Hepatocyte (in vitro differentiated cells): ENCODE results near the gene FLT3LG. TPM values are rescaled to one million over a fixed set of nuclear protein-coding genes. Genes with fewer than 3 reads are reported as not detected.
A peak's percentile ranks its signal among the peaks of the same experiment; 100 is the strongest.

Source experiments
- DNase-seq: peaks from one replicate; pipeline ENCODE4 v3.0.0-alpha.2; 2016; ENCODE audit warnings: low spot score
- H2AFZ ChIP-seq: fragments of 200-600 bp; sonication (generic); 2 replicates; pipeline ENCODE4 v1.6.0; 2016; ENCODE audit warnings: antibody characterized with exemption, mild to moderate bottlenecking
- H3K27ac ChIP-seq: fragments of 200-600 bp; sonication (generic); 2 replicates; pipeline ENCODE4 v1.5.1; 2016; ENCODE audit warnings: mild to moderate bottlenecking
- H3K27me3 ChIP-seq: fragments of 200-600 bp; sonication (generic); 2 replicates; pipeline ENCODE4 v1.6.1; 2016
- H3K36me3 ChIP-seq: fragments of 200-600 bp; sonication (generic); replicated peaks from 2 replicates; pipeline ENCODE4 v1.5.1; 2016; ENCODE audit warnings: low read depth; ENCODE audit not compliant: insufficient read depth
- H3K4me1 ChIP-seq: fragments of 200-600 bp; sonication (generic); 2 replicates; pipeline ENCODE4 v1.5.1; 2016; ENCODE audit warnings: mild to moderate bottlenecking, moderate library complexity; ENCODE audit not compliant: insufficient read depth
- H3K4me2 ChIP-seq: fragments of 200-600 bp; sonication (generic); 2 replicates; pipeline ENCODE4 v1.6.0; 2016
- H3K4me3 ChIP-seq: fragments of 200-600 bp; sonication (generic); 2 replicates; pipeline ENCODE4 v1.5.1; 2016; ENCODE audit warnings: mild to moderate bottlenecking
- H3K79me2 ChIP-seq: fragments of 200-600 bp; sonication (generic); 2 replicates; pipeline ENCODE4 v1.6.0; 2017; ENCODE audit warnings: mild to moderate bottlenecking
- H3K9me2 ChIP-seq: fragments of 200-600 bp; sonication (generic); replicated peaks from 2 replicates; pipeline ENCODE4 v1.6.0; 2017; ENCODE audit warnings: mild to moderate bottlenecking; ENCODE audit not compliant: insufficient read depth
- H3K9me3 ChIP-seq: fragments of 200-600 bp; sonication (generic); 2 replicates; pipeline ENCODE4 v1.5.1; 2016; ENCODE audit warnings: low read depth, mild to moderate bottlenecking
- H4K20me1 ChIP-seq: fragments of 200-600 bp; sonication (generic); 2 replicates; pipeline ENCODE4 v1.6.0; 2016; ENCODE audit warnings: mild to moderate bottlenecking; ENCODE audit not compliant: insufficient read depth, poor library complexity, severe bottlenecking
- EZH2 ChIP-seq: fragments of 200-600 bp; sonication (generic); IDR thresholded peaks from 2 replicates; pipeline ENCODE4 v1.6.1; 2016; ENCODE audit warnings: antibody characterized with exemption, mild to moderate bottlenecking, borderline replicate concordance
- EZH2phosphoT487 ChIP-seq: fragments of 200-600 bp; sonication (generic); IDR thresholded peaks from one replicate; pipeline ENCODE4 v1.6.1; 2018; ENCODE audit warnings: antibody characterized with exemption, mild to moderate bottlenecking, low read depth, moderate library complexity; ENCODE audit not compliant: unreplicated experiment, severe bottlenecking
- WGBS: methylation state at CpG from one replicate; pipeline ENCODE4 v1.1.6; 2016; ENCODE audit warnings: low lambda C conversion rate; ENCODE audit errors: missing lambda C conversion rate; 5-methylcytosine and 5-hydroxymethylcytosine counted together
- polyA plus RNA-seq: library from polyadenylated mRNA; unstranded; fragments of >200 nt; fragmentation: Nextera tagmentation; extraction: Ambion mirVana; gene quantifications from 2 replicates; pipeline ENCODE4 v1.2.1, GENCODE V29; 2016
- total RNA-seq: library from RNA; depleted of rRNA; stranded (reverse); fragments of >200 nt; gene quantifications from 2 replicates; pipeline ENCODE4 v1.2.3, GENCODE V29; 2014
- TF ChIP-seq, protein P1 (sequence below): fragments of 200-600 bp; sonication (generic); IDR thresholded peaks from 2 replicates; pipeline ENCODE4 v1.5.1; 2016; ENCODE audit warnings: antibody characterized with exemption, mild to moderate bottlenecking; ENCODE audit not compliant: poor library complexity

The FLT3LG gene
- total and polyA plus RNA-seq, 2 experiments from 2014 or later, result 1.3 to 2.8 TPM

DNA sequence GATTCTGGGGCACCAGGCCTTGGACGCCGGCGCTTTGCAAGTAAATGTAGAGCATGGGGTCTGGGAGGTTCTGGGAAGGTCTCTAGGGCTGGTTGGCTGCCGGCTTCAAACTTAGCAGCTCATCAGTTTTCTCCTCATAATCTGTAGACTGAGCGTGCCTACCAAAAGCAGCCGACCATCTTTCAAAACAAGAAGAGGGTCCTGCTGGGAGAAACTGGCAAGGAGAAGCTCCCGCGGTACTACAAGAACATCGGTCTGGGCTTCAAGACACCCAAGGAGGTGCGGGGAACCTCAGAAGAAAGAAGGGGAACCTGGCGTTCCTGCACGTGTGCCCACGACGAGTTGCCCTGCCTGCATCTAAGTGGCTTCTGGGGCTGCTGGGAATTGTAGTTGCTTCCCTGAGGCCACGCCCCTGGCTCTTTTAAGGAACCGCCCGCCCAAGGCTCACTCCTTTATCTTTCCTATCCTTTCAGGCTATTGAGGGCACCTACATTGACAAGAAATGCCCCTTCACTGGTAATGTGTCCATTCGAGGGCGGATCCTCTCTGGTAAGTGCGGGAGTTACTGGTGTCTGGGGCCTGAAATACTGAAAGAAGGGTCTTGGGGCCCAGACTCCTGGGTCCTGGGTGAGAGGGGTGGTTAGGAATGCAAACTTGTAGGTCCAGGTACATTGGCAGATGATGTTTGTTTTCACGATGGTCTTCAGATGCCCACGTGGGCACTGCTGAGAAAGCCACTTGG, 23.2 kb downstream of the FLT3LG start:
- no peaks in the 10 kb centered on the region for H3K9me3 ChIP-seq
- WGBS, result 28% methylated on average over 22 of the region's 22 CpGs
- peak; percentile 83 for DNase-seq

DNA sequence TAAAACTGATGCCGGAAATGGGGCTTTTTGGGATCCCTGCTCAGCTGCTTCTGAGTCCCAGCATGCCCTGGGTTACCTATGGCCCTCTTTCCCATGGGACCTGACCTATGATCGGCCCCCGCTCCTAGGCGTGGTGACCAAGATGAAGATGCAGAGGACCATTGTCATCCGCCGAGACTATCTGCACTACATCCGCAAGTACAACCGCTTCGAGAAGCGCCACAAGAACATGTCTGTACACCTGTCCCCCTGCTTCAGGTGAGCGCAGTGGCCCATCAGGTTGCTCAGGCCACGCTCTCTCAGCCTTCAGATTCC, 23.7 kb downstream of the FLT3LG start:
- Histone ChIP-seq H3K9me2 (no peaks in the 10 kb centered on the region), H3K4me3 (peak overlapping the region; percentile 67), H3K4me1 (peaks cover 18% of the 10 kb centered on the region), H3K27me3 (no peaks in the 10 kb centered on the region), H3K9me3 (no peaks in the 10 kb centered on the region), H2AFZ (no peak overlapping the region), H3K4me2 (peak overlapping the region; percentile 94), H3K36me3 (no peaks in the 10 kb centered on the region), H4K20me1 (peaks cover 21% of the 10 kb centered on the region), H3K79me2 (peaks cover 26% of the 10 kb centered on the region), H3K27ac (no peak overlapping the region)
- DNase-seq, result peak; percentile 5
- 94% methylated on average over 12 of the region's 12 CpGs for WGBS
- TF ChIP-seq, protein P1, sequence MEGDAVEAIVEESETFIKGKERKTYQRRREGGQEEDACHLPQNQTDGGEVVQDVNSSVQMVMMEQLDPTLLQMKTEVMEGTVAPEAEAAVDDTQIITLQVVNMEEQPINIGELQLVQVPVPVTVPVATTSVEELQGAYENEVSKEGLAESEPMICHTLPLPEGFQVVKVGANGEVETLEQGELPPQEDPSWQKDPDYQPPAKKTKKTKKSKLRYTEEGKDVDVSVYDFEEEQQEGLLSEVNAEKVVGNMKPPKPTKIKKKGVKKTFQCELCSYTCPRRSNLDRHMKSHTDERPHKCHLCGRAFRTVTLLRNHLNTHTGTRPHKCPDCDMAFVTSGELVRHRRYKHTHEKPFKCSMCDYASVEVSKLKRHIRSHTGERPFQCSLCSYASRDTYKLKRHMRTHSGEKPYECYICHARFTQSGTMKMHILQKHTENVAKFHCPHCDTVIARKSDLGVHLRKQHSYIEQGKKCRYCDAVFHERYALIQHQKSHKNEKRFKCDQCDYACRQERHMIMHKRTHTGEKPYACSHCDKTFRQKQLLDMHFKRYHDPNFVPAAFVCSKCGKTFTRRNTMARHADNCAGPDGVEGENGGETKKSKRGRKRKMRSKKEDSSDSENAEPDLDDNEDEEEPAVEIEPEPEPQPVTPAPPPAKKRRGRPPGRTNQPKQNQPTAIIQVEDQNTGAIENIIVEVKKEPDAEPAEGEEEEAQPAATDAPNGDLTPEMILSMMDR, result no peak
- no peak for TF ChIP-seq EZH2

More for the DNA sequence above, 23.2 kb downstream of the FLT3LG start:
- Histone ChIP-seq H2AFZ (no peak overlapping the region), H3K79me2 (peaks cover 26% of the 10 kb centered on the region), H3K4me2 (peak overlapping the region; percentile 94), H3K36me3 (no peaks in the 10 kb centered on the region), H3K9me2 (no peaks in the 10 kb centered on the region), H4K20me1 (peaks cover 21% of the 10 kb centered on the region), H3K4me1 (peaks cover 18% of the 10 kb centered on the region), H3K4me3 (peak overlapping the region; percentile 67), H3K27ac (peak overlapping the region; percentile 96), H3K27me3 (no peaks in the 10 kb centered on the region)
- TF ChIP-seq EZH2, result no peak
- TF ChIP-seq, protein P1, result no peak
- no peak for TF ChIP-seq EZH2phosphoT487

DNA sequence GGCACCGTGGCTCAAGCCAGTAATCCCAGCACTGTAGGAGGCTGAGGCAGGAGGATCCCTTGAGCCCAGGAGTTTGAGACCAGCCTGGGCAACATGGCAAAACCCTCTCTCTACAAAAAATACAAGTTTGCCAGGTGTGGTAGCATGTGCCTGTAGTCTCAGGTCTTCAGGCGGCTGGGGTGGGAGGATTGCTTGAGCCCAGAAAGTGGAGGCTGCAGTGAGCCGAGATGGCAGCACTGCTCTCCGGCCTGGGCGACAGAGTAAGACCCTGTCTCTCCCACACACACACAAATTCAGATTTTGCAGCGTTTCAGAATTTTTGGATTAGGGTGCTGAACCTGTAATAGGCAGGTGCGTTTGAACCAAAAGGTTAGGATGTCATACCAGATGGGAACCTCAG, 24.5 kb downstream of the FLT3LG start:
- Histone ChIP-seq H3K79me2 (peaks cover 26% of the 10 kb centered on the region), H2AFZ (no peak overlapping the region), H3K9me3 (no peaks in the 10 kb centered on the region), H3K27me3 (no peaks in the 10 kb centered on the region), H3K9me2 (no peaks in the 10 kb centered on the region), H3K27ac (no peak overlapping the region), H3K4me3 (no peak overlapping the region), H4K20me1 (peaks cover 21% of the 10 kb centered on the region), H3K4me2 (peak overlapping the region; percentile 94), H3K36me3 (no peaks in the 10 kb centered on the region), H3K4me1 (peaks cover 22% of the 10 kb centered on the region)
- DNase-seq, result no peak
- TF ChIP-seq EZH2phosphoT487 (no peak), EZH2 (no peak)
- TF ChIP-seq, protein P1, result no peak
- WGBS, result 95% methylated on average over 7 of the region's 7 CpGs
